GM13976 (cell line): Measurements from ENCODE around the gene AGFG2.
"Not testable (repeated sequence)": the region's sequence is repeated elsewhere in the genome, so short reads cannot be mapped to it uniquely, and the experiment has no call there.

Experiments used
- DNase-seq: peaks from one replicate; pipeline ENCODE4 v3.0.0; 2012; ENCODE audit warnings: low spot score
- in situ Hi-C: fragments of 300-500 bp; cut with MboI; formaldehyde crosslinking; loops from one replicate; pipeline ENCODE4 v1.12.0; 2022; ENCODE audit warnings: low sequenced_read_pairs, mixed read lengths, inconsistent platforms; ENCODE audit not compliant: unreplicated experiment
- TF ChIP-seq, protein P1 (sequence below): IDR thresholded peaks from 2 replicates; pipeline ENCODE4 v1.5.1; 2012; ENCODE audit warnings: borderline replicate concordance, mild to moderate bottlenecking; ENCODE audit not compliant: insufficient read depth; ENCODE audit errors: extremely low read depth, missing control alignments, control extremely low read depth

Gene AGFG2

GRCh38 chr7:100556541-100556940 is 17.5 kb downstream of the AGFG2 start:
- TF ChIP-seq, protein P1, sequence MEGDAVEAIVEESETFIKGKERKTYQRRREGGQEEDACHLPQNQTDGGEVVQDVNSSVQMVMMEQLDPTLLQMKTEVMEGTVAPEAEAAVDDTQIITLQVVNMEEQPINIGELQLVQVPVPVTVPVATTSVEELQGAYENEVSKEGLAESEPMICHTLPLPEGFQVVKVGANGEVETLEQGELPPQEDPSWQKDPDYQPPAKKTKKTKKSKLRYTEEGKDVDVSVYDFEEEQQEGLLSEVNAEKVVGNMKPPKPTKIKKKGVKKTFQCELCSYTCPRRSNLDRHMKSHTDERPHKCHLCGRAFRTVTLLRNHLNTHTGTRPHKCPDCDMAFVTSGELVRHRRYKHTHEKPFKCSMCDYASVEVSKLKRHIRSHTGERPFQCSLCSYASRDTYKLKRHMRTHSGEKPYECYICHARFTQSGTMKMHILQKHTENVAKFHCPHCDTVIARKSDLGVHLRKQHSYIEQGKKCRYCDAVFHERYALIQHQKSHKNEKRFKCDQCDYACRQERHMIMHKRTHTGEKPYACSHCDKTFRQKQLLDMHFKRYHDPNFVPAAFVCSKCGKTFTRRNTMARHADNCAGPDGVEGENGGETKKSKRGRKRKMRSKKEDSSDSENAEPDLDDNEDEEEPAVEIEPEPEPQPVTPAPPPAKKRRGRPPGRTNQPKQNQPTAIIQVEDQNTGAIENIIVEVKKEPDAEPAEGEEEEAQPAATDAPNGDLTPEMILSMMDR = no peak
- DNase-seq = no peak
- in situ Hi-C loops = loop anchor here (25.0 kb wide), 1 partner anchor 94 kb away; the partner anchor contains the start of gene SPACDR

DNA sequence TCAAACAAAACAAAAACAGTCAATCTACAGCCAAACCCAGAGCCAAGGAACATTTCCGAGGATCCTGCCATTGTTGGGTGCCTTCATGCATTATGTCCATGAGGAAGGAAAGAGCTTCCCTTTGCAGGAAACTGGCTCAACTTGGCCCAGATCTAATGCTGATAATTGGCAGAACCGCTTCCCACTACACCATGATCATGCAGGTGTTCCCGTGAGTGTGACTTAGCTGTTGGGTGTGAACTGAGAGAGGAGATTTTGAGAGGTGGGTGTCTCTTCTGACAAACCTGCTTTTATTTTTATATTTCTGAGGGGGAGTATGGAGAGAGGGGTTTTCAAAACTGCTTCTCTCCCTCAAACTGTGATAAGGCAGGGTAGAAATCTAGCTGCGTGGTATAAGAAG is 20.1 kb downstream of the AGFG2 start:
- TF ChIP-seq, protein P1 = no peak
- in situ Hi-C loops = loop anchor here (25.0 kb wide), 1 partner anchor 97 kb away; the partner anchor contains the start of gene SPACDR
- DNase-seq = no peak

GRCh38 chr7:100561491-100562194 is 22.6 kb downstream of the AGFG2 start:
- in situ Hi-C loops = loop anchor here (25.0 kb wide), 1 partner anchor 99 kb away; the partner anchor contains the start of gene SPACDR
- TF ChIP-seq, protein P1 = no peak
- DNase-seq = no peak

DNA sequence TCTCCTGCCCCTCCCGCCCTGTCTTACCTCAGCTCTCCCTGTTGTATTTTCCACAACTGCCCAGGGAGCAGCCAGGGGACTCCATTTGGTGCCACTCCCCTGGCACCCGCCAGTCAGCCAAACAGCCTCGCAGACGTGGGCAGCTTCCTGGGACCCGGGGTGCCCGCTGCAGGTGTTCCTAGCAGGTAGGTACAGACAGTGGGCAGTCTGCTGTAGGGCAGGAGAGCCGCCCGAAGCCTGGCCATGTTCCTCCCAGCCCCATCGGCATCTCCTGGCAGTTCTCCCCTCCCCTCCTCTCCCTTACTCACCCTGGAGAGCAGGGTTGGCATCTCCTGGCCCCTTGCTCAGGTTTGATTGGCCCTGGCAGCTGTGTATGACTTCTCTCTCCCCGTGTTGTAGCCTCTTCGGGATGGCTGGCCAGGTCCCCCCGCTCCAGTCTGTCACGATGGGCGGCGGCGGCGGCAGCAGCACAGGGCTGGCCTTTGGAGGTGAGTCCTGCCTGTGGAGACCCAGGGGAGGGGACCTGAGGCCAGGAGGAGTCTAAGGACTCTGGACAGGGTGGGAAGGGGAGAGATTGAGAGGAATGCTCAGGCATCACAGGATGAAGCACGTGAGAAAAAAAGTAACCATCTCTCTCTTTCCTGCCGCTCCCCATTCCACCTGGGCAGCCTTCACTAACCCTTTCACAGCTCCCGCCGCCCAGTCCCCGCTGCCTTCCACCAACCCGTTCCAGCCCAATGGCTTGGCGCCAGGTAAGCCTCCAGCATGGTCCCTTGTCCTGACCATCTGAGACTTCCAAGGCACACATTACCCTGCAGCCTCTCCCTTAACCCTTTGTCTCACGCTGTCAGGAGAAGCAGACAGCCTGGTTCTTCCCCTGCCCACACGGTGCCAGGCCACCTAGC is 23.4 kb downstream of the AGFG2 start:
- TF ChIP-seq, protein P1 = no peak
- in situ Hi-C loops = loop anchor here (25.0 kb wide), 1 partner anchor 100 kb away; the partner anchor contains the start of gene SPACDR
- no peak for DNase-seq

GRCh38 chr7:100563100-100563564 is 24.1 kb downstream of the AGFG2 start:
- in situ Hi-C loops = loop anchor here (25.0 kb wide), 1 partner anchor 101 kb away; the partner anchor contains the start of gene SPACDR
- TF ChIP-seq, protein P1 = no peak
- DNase-seq = no peak

- peak; percentile 87 for DNase-seq
- TF ChIP-seq, protein P1 = peak; percentile 71
- in situ Hi-C loops = loop anchor here (25.0 kb wide), 1 partner anchor 102 kb away; the partner anchor contains the start of gene SPACDR
Measured at GRCh38 chr7:100563809-100564400, 24.9 kb downstream of the AGFG2 start.

DNA sequence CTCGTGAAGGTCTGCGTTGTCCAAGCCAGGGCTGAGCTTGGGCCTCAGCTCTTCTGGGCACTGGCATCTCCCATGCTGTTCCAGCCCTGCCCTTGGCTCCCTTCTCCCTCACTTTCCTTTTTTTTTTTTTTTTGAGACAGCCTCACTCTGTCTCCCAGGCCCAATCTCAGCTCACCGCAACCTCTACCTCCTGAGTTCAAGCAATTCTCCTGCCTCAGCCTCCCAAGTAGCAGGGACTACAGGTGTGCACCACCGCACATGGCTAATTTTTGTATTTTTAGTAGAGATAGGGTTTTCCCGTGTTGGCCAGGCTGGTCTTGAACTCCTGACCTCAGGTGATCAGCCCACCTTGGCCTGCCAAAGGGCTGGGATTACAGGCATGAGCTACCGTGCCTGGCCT is 25.4 kb downstream of the AGFG2 start:
- not testable (repeated sequence) for DNase-seq
- in situ Hi-C loops = loop anchor here (25.0 kb wide), 1 partner anchor 102 kb away; the partner anchor contains the start of gene SPACDR
